SK-N-SH (cell line): Measurements from ENCODE around the gene YPEL1. TPM values are rescaled to one million over a fixed set of nuclear protein-coding genes. Genes with fewer than 3 reads are reported as not detected.

ENCODE experiments used
- CTCF ChIA-PET: fragments of 300-600, 350-600 bp; formaldehyde crosslinking; extraction: SDS; loops from one replicate; lab custom pipeline; 2021; lab: Yijun Ruan, JAX
- POLR2A ChIA-PET: fragments of 350-600 bp; sonication (Branson Sonifier 250); formaldehyde crosslinking; extraction: SDS; loops from one replicate; lab custom pipeline; 2020; ENCODE audit warnings: antibody characterized with exemption, inconsistent platforms; lab: Yijun Ruan, JAX
- DNase-seq: peaks from one replicate; pipeline ENCODE4 v3.0.0; 2012
- H2AFZ ChIP-seq: fragments of 200-600 bp; sonication (generic); 2 replicates; pipeline ENCODE4 v1.8.1; 2016; ENCODE audit warnings: antibody characterized with exemption, mild to moderate bottlenecking, low read depth
- H3F3A ChIP-seq: fragments of 200-600 bp; sonication (generic); replicated peaks from 2 replicates; pipeline ENCODE3; 2016; ENCODE audit warnings: antibody characterized with exemption, mild to moderate bottlenecking; ENCODE audit not compliant: insufficient read depth
- H3K27ac ChIP-seq, 2 experiments: fragments of 200-500 bp in 1 of 2; fragments of 200-600 bp in 1 of 2; sonication (Bioruptor generic) in 1 of 2; sonication (generic), shearing (Covaris generic) in 1 of 2; 2 replicates each; pipeline versions ENCODE4 v1.5.1 to v1.6.1; 2014 to 2016; ENCODE audit warnings: low read depth in 2 of 2, inconsistent platforms in 1 of 2, low read length in 1 of 2, mild to moderate bottlenecking in 1 of 2, mixed read lengths in 1 of 2
- H3K27me3 ChIP-seq: fragments of 200-600 bp; sonication (generic), shearing (Covaris generic); 2 replicates; pipeline ENCODE4 v1.6.1; 2016; ENCODE audit warnings: mixed run types; ENCODE audit not compliant: insufficient read depth
- H3K36me3 ChIP-seq, 2 experiments: fragments of 200-500 bp in 1 of 2; fragments of 200-600 bp in 1 of 2; sonication (Bioruptor generic) in 1 of 2; sonication (generic) in 1 of 2; replicated peaks in 1 of 2; 2 replicates each; pipeline versions ENCODE3 to v1.5.1; 2014 to 2016; ENCODE audit warnings: low read length in 1 of 2, mild to moderate bottlenecking in 1 of 2; ENCODE audit not compliant: insufficient read depth in 2 of 2, control insufficient read depth in 1 of 2
- H3K4me1 ChIP-seq, 2 experiments: fragments of 200-500 bp in 1 of 2; fragments of 200-600 bp in 1 of 2; sonication (Bioruptor generic) in 1 of 2; sonication (generic), shearing (Covaris generic) in 1 of 2; 2 replicates each; pipeline versions ENCODE4 v1.5.1 to v1.6.1; 2014 to 2016; ENCODE audit warnings: low read depth in 1 of 2, low read length in 1 of 2, mixed run types in 1 of 2; ENCODE audit not compliant: insufficient read depth in 2 of 2, control insufficient read depth in 1 of 2
- H3K4me2 ChIP-seq: fragments of 200-600 bp; sonication (generic), shearing (Covaris generic); 2 replicates; pipeline ENCODE4 v1.6.1; 2017; ENCODE audit warnings: mixed run types
- H3K4me3 ChIP-seq, 2 experiments: fragments of 200-500 bp in 1 of 2; fragments of 200-600 bp in 1 of 2; sonication (Bioruptor generic) in 1 of 2; sonication (generic), shearing (Covaris generic) in 1 of 2; 2 replicates each; pipeline versions ENCODE4 v1.5.1 to v1.8.1; 2014 to 2016; ENCODE audit warnings: low read depth in 2 of 2, inconsistent platforms in 1 of 2, low read length in 1 of 2, mild to moderate bottlenecking in 1 of 2, mixed read lengths in 1 of 2, moderate library complexity in 1 of 2
- H3K79me2 ChIP-seq: fragments of 200-600 bp; sonication (generic); 2 replicates; pipeline ENCODE4 v1.8.1; 2017; ENCODE audit warnings: mild to moderate bottlenecking; ENCODE audit not compliant: insufficient read depth
- H3K9ac ChIP-seq: fragments of 200-600 bp; sonication (generic); 2 replicates; pipeline ENCODE4 v1.6.1; 2017; ENCODE audit warnings: mixed run types
- H3K9me2 ChIP-seq: fragments of 200-600 bp; sonication (generic); 2 replicates; pipeline ENCODE4 v1.6.1; 2017; ENCODE audit warnings: mixed run types
- H3K9me3 ChIP-seq: fragments of 200-600 bp; sonication (generic); 2 replicates; pipeline ENCODE4 v1.6.1; 2017; ENCODE audit warnings: mixed run types, mild to moderate bottlenecking, moderate library complexity
- H4K20me1 ChIP-seq: fragments of 200-600 bp; sonication (generic); 2 replicates; pipeline ENCODE4 v1.6.1; 2017; ENCODE audit warnings: mild to moderate bottlenecking, mixed run types; ENCODE audit not compliant: insufficient read depth
- EP300 ChIP-seq, 2 experiments: IDR thresholded peaks; 2 replicates each; pipeline versions ENCODE4 v1.4.0 to v1.6.1; 2012; ENCODE audit warnings: borderline replicate concordance in 1 of 2, low read depth in 1 of 2, low read length in 1 of 2
- EZH2phosphoT487 ChIP-seq: fragments of 200-600 bp; sonication (generic); IDR thresholded peaks from 2 replicates; pipeline ENCODE4 v1.6.1; 2017; ENCODE audit warnings: low read depth, mixed run types, mild to moderate bottlenecking, antibody characterized with exemption, moderate library complexity, borderline replicate concordance
- FOSL2 ChIP-seq: IDR thresholded peaks from 2 replicates; pipeline ENCODE4 v1.4.0; 2012; ENCODE audit warnings: low read depth, mild to moderate bottlenecking, moderate library complexity, borderline replicate concordance
- GABPA ChIP-seq: IDR thresholded peaks from 2 replicates; pipeline ENCODE4 v1.4.0; 2012; ENCODE audit warnings: low read depth, mild to moderate bottlenecking
- GATA2 ChIP-seq: sonication (generic); formaldehyde crosslinking; IDR thresholded peaks from 2 replicates; pipeline ENCODE4 v1.5.0; 2020; ENCODE audit warnings: mild to moderate bottlenecking, missing genetic modification reagents
- MEF2A ChIP-seq: IDR thresholded peaks from 2 replicates; pipeline ENCODE4 v1.4.0; 2012; ENCODE audit warnings: low read depth, borderline replicate concordance
- NFIC ChIP-seq: IDR thresholded peaks from 2 replicates; pipeline ENCODE4 v1.4.0; 2012; ENCODE audit warnings: borderline replicate concordance
- RAD21 ChIP-seq: IDR thresholded peaks from 2 replicates; pipeline ENCODE4 v1.6.1; 2012; ENCODE audit warnings: mild to moderate bottlenecking, low read length
- RCOR1 ChIP-seq: fragments of 150-350 bp; IDR thresholded peaks from 2 replicates; pipeline ENCODE4 v1.6.1; 2017; ENCODE audit warnings: antibody characterized with exemption, low read length
- RXRA ChIP-seq: IDR thresholded peaks from 2 replicates; pipeline ENCODE4 v1.4.0; 2012; ENCODE audit warnings: low read depth, mild to moderate bottlenecking, borderline replicate concordance
- TCF12 ChIP-seq: IDR thresholded peaks from 2 replicates; pipeline ENCODE4 v1.4.0; 2012
- YY1 ChIP-seq: IDR thresholded peaks from 2 replicates; pipeline ENCODE4 v1.4.0; 2012; ENCODE audit warnings: low read depth, mild to moderate bottlenecking
- WGBS: methylation state at CpG from one replicate; pipeline ENCODE4 v1.1.6; 2017; ENCODE audit warnings: low lambda C conversion rate; 5-methylcytosine and 5-hydroxymethylcytosine counted together
- polyA plus RNA-seq, 3 experiments: library from polyadenylated mRNA; depleted of rRNA; stranded (reverse); fragments of >200 nt; gene quantifications; 2 replicates each; pipeline ENCODE4 v1.2.3, GENCODE V29; 2012
- TF ChIP-seq, protein P1 (sequence below): fragments of 150-350 bp; IDR thresholded peaks from 2 replicates; pipeline ENCODE4 v1.6.1; 2017; ENCODE audit warnings: antibody characterized with exemption, low read length, low read depth, borderline replicate concordance
- TF ChIP-seq, protein P2 (sequence below): fragments of 150-350 bp; IDR thresholded peaks from 2 replicates; pipeline ENCODE4 v1.6.1; 2016; ENCODE audit warnings: mild to moderate bottlenecking, low read depth, low read length
- TF ChIP-seq, protein P3 (sequence below): fragments of 200-600 bp; sonication (generic); IDR thresholded peaks from 2 replicates; pipeline ENCODE4 v1.6.1; 2017; ENCODE audit warnings: antibody characterized with exemption, mild to moderate bottlenecking, moderate library complexity
- TF ChIP-seq, protein P4 (sequence below): IDR thresholded peaks from 2 replicates; pipeline ENCODE4 v1.4.0; 2012; ENCODE audit warnings: low read depth, borderline replicate concordance

YPEL1 gene
- polyA plus RNA-seq, 1 of the 3 experiments (the other 2 are of a cell fraction) = 2.4 TPM

DNA sequence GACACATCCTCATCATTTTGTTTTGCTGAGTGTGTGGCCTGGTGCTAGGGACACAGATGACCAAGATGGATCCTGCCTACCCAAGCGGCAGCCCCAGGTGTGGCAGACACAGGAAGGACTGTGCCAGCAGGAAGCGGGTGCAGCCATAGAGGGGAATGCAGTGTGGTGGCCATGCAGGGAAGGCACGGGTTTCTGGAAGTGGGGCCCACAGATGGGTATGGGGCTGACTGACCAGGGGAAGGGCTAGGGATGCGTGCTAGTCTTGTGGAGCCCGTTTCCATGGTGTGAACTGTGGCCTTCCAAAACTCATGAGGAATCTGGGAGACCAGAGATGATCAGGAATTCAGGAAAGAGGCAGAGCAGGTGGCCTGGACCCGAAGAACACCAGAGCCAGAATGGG is 33.5 kb downstream of the YPEL1 start:
- H3K4me3 ChIP-seq = no peak overlapping the region
- H3K36me3 ChIP-seq = peaks cover 0 to 22% of the 10 kb centered on the region in 2 experiments
- TF ChIP-seq, protein P1, sequence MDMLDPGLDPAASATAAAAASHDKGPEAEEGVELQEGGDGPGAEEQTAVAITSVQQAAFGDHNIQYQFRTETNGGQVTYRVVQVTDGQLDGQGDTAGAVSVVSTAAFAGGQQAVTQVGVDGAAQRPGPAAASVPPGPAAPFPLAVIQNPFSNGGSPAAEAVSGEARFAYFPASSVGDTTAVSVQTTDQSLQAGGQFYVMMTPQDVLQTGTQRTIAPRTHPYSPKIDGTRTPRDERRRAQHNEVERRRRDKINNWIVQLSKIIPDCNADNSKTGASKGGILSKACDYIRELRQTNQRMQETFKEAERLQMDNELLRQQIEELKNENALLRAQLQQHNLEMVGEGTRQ = no peak
- TF ChIP-seq FOSL2 = no peak
- TF ChIP-seq, protein P2, sequence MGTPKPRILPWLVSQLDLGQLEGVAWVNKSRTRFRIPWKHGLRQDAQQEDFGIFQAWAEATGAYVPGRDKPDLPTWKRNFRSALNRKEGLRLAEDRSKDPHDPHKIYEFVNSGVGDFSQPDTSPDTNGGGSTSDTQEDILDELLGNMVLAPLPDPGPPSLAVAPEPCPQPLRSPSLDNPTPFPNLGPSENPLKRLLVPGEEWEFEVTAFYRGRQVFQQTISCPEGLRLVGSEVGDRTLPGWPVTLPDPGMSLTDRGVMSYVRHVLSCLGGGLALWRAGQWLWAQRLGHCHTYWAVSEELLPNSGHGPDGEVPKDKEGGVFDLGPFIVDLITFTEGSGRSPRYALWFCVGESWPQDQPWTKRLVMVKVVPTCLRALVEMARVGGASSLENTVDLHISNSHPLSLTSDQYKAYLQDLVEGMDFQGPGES = no peak
- TF ChIP-seq EZH2phosphoT487 = no peak
- no peak for TF ChIP-seq TCF12
- TF ChIP-seq RXRA = no peak
- TF ChIP-seq GATA2 = no peak
- TF ChIP-seq, protein P3, sequence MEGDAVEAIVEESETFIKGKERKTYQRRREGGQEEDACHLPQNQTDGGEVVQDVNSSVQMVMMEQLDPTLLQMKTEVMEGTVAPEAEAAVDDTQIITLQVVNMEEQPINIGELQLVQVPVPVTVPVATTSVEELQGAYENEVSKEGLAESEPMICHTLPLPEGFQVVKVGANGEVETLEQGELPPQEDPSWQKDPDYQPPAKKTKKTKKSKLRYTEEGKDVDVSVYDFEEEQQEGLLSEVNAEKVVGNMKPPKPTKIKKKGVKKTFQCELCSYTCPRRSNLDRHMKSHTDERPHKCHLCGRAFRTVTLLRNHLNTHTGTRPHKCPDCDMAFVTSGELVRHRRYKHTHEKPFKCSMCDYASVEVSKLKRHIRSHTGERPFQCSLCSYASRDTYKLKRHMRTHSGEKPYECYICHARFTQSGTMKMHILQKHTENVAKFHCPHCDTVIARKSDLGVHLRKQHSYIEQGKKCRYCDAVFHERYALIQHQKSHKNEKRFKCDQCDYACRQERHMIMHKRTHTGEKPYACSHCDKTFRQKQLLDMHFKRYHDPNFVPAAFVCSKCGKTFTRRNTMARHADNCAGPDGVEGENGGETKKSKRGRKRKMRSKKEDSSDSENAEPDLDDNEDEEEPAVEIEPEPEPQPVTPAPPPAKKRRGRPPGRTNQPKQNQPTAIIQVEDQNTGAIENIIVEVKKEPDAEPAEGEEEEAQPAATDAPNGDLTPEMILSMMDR = no peak
- TF ChIP-seq RAD21 = no peak
- TF ChIP-seq YY1 = no peak
- no peak for TF ChIP-seq NFIC
- no peak overlapping the region for H3K27ac ChIP-seq
- no peaks in the 10 kb centered on the region; the same call in 1 of the 2 replicates for H4K20me1 ChIP-seq
- WGBS = 97% methylated on average over 6 of the region's 6 CpGs
- H3K4me2 ChIP-seq = no peak overlapping the region
- no peaks in the 10 kb centered on the region for H3K9me2 ChIP-seq
- CTCF ChIA-PET = no interaction called here
- POLR2A ChIA-PET = no interaction called here
- H3F3A ChIP-seq = peaks cover 11% of the 10 kb centered on the region
- H3K79me2 ChIP-seq = no peaks in the 10 kb centered on the region
- H3K4me1 ChIP-seq = peaks cover 0 to 8% of the 10 kb centered on the region in 2 experiments; a peak in 2 of 4 replicates
- no peak for DNase-seq
- H3K9ac ChIP-seq = no peak overlapping the region
- no peaks in the 10 kb centered on the region for H3K9me3 ChIP-seq
- H3K27me3 ChIP-seq = no peaks in the 10 kb centered on the region
- no peak overlapping the region for H2AFZ ChIP-seq

DNA sequence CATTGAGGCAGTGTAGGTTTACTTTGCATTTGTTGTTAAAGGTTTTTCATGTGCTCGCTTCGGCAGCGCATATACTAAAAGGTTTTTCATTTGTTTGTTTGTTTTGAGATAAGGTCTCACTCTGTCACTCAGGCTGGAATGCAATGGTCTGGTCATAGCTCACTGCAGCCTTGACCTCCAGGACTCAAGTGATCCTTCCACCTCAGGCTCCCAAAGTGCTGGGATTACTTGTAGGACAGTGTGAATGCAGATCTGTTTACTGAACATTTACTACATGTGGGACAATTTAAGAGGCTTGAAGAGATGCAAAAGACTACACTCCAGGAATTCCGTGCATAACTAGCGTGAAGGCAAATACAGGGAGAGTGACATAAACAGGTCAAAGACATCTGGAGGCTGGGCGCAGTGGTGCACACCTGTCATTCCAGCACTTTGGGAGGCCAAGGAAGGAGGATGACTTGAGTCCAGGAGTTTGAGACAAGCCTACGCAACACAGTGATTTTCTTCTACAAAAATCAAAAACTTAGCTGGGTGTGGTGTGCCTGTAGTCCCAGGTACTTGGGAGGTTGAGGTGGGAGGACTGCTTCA is 34.1 kb downstream of the YPEL1 start:
- H3F3A ChIP-seq = peaks cover 11% of the 10 kb centered on the region
- no peak overlapping the region for H3K4me2 ChIP-seq
- H3K4me3 ChIP-seq = no peak overlapping the region
- no peak overlapping the region for H2AFZ ChIP-seq
- peaks cover 0 to 26% of the 10 kb centered on the region in 2 experiments for H3K36me3 ChIP-seq
- no peaks in the 10 kb centered on the region for H3K9me3 ChIP-seq
- TF ChIP-seq, protein P3 = no peak
- TF ChIP-seq, protein P4, sequence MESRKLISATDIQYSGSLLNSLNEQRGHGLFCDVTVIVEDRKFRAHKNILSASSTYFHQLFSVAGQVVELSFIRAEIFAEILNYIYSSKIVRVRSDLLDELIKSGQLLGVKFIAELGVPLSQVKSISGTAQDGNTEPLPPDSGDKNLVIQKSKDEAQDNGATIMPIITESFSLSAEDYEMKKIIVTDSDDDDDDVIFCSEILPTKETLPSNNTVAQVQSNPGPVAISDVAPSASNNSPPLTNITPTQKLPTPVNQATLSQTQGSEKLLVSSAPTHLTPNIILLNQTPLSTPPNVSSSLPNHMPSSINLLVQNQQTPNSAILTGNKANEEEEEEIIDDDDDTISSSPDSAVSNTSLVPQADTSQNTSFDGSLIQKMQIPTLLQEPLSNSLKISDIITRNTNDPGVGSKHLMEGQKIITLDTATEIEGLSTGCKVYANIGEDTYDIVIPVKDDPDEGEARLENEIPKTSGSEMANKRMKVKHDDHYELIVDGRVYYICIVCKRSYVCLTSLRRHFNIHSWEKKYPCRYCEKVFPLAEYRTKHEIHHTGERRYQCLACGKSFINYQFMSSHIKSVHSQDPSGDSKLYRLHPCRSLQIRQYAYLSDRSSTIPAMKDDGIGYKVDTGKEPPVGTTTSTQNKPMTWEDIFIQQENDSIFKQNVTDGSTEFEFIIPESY = no peak
- TF ChIP-seq EZH2phosphoT487 = no peak
- no peak for TF ChIP-seq TCF12
- no peak for TF ChIP-seq RCOR1
- no peak for TF ChIP-seq EP300 (IDR thresholded peaks at IDR 0.05; ENCODE audit: borderline replicate concordance in 1 of 2, low read depth in 1 of 2, low read length in 1 of 2)
- TF ChIP-seq RAD21 = no peak
- no peak for TF ChIP-seq GABPA
- TF ChIP-seq NFIC = no peak
- TF ChIP-seq MEF2A = no peak
- TF ChIP-seq, all 33 proteins: peak for 0
- POLR2A ChIA-PET = no interaction called here
- no peak for DNase-seq
- Histone ChIP-seq H4K20me1 (no peaks in the 10 kb centered on the region; the same call in 1 of the 2 replicates), H3K79me2 (no peaks in the 10 kb centered on the region), H3K27ac (no peak overlapping the region), H3K9me2 (no peaks in the 10 kb centered on the region), H3K9ac (no peak overlapping the region), H3K27me3 (no peaks in the 10 kb centered on the region), H3K4me1 (peaks cover 0 to 8% of the 10 kb centered on the region in 2 experiments; a peak in 2 of 4 replicates)
- WGBS = 97% methylated on average over 7 of the region's 7 CpGs
- CTCF ChIA-PET = interaction anchor here (1.3 kb wide), 1 partner anchor 271 kb away, joined by 3 read pairs; no protein-coding TSS in a partner anchor
